Spleen (tissue), 13 donors: Measurements from ENCODE around the gene PLCB2. TPM values are rescaled to one million over a fixed set of nuclear protein-coding genes. Genes with fewer than 3 reads are reported as not detected.
A peak's percentile ranks its signal among the peaks of the same experiment; 100 is the strongest.

Experiments
- DNase-seq: peaks from one replicate; pipeline ENCODE4 v3.0.0-alpha.2; 2020
- H3K27ac ChIP-seq, 8 donors: fragments of 200-600 bp; sonication (generic) in 7 of 8; 1 replicate in 4 of 8; 2 replicates in 4 of 8; pipeline versions ENCODE4 v1.5.0 to v1.8.0; 2016 to 2021; ENCODE audit warnings: inconsistent platforms in 4 of 8, mild to moderate bottlenecking in 4 of 8, moderate library complexity in 1 of 8
- H3K27me3 ChIP-seq, 7 donors: fragments of 200-600 bp; sonication (generic) in 6 of 7; replicated peaks in 1 of 7; 1 replicate in 4 of 7; 2 replicates in 3 of 7; pipeline versions ENCODE4 v1.5.0 to v1.8.0; 2016 to 2021; ENCODE audit warnings: inconsistent platforms in 3 of 7, mild to moderate bottlenecking in 1 of 7
- H3K36me3 ChIP-seq, 6 donors: fragments of 200-600 bp; sonication (generic) in 5 of 6; 1 replicate in 4 of 6; 2 replicates in 2 of 6; pipeline versions ENCODE4 v1.5.0 to v1.8.0; 2016 to 2021; ENCODE audit warnings: inconsistent platforms in 2 of 6
- H3K4me1 ChIP-seq, 6 donors: fragments of 200-600 bp; sonication (generic) in 5 of 6; 1 replicate in 3 of 6; 2 replicates in 3 of 6; pipeline versions ENCODE4 v1.5.0 to v1.8.0; 2016 to 2021; ENCODE audit warnings: inconsistent platforms in 3 of 6
- H3K4me3 ChIP-seq, 8 donors: fragments of 200-600 bp; sonication (generic) in 7 of 8; 1 replicate in 4 of 8; 2 replicates in 4 of 8; pipeline versions ENCODE4 v1.5.0 to v1.8.0; 2016 to 2021; ENCODE audit warnings: inconsistent platforms in 4 of 8, mild to moderate bottlenecking in 4 of 8, moderate library complexity in 2 of 8
- H3K9me3 ChIP-seq, 8 donors: fragments of 200-600 bp; sonication (generic) in 7 of 8; 1 replicate in 4 of 8; 2 replicates in 4 of 8; pipeline versions ENCODE4 v1.5.0 to v1.8.0; 2016 to 2021; ENCODE audit warnings: inconsistent platforms in 4 of 8
- POLR2A ChIP-seq, 3 donors: fragments of 450-650 bp; IDR thresholded peaks; one replicate each; pipeline ENCODE4 v1.5.1; 2017; ENCODE audit warnings: antibody characterized with exemption in 3 of 3, mild to moderate bottlenecking in 1 of 3
- POLR2AphosphoS5 ChIP-seq, 3 donors: sonication (generic); formaldehyde crosslinking; IDR thresholded peaks; one replicate each; pipeline ENCODE4 v1.5.1; 2017; ENCODE audit warnings: antibody characterized with exemption in 3 of 3
- WGBS, 5 donors: extraction: QIAGEN DNeasy Blood & Tissue Kit in 3 of 5; methylation state at CpG; one replicate each; pipeline versions ENCODE4 v1.1.5 to v1.1.7; 2013 to 2018; 5-methylcytosine and 5-hydroxymethylcytosine counted together
- intact Hi-C: fragments of 100-400 bp; cut with DNase I; formaldehyde crosslinking; loops from one replicate; pipeline ENCODE4 v1.15.0; 2023; ENCODE audit warnings: low total_unique reads
- long read RNA-seq, 2 donors: transcript quantifications; one replicate each; lab custom pipeline, GENCODE V29; 2026
- polyA plus RNA-seq, 3 donors: library from polyadenylated mRNA; stranded (reverse); fragments of 200-250 nt; gene quantifications; one replicate each; pipeline ENCODE4 v1.2.1, GENCODE V29; 2013
- total RNA-seq, 7 donors: library from RNA; depleted of rRNA in 3 of 7; stranded (reverse); fragments of >200 nt in 3 of 7; fragmentation: NEBNext Ultra II Directional in 4 of 7; extraction: Animal tissue kit (Norgen Biotek cat#: 25700) in 4 of 7; gene quantifications; one replicate each; pipeline versions ENCODE4 v1.1.0 to v1.2.1, GENCODE V29; 2016 to 2021
- TF ChIP-seq, protein P1 (sequence below), 11 experiments: fragments of 200-600 bp in 7 of 11; fragments of 450-650 bp in 4 of 11; sonication (generic) in 4 of 11; IDR thresholded peaks in 8 of 11; conservative IDR thresholded peaks in 3 of 11; 1 replicate in 7 of 11; 2 replicates in 4 of 11; pipeline versions ENCODE4 v1.4.0 to v1.8.0; 2016 to 2021; ENCODE audit warnings: antibody characterized with exemption in 11 of 11, inconsistent platforms in 4 of 11, mild to moderate bottlenecking in 1 of 11
- donor health status: healthy with polysubstance abuse.
- donor health status: DM: no; HTN: no; CAD: no; lungs with moderate emphysema.
- donor health status: DM: no; HTN: no; CAD: no.
- donor health status: Bipolar disorder and iron deficiency.
- donor health status: healthy.
- donor health status: DM: no; HTN: no; CAD: no.
- donor health status: DM: yes; HTN: yes; CAD: no.

Gene PLCB2, protein sequence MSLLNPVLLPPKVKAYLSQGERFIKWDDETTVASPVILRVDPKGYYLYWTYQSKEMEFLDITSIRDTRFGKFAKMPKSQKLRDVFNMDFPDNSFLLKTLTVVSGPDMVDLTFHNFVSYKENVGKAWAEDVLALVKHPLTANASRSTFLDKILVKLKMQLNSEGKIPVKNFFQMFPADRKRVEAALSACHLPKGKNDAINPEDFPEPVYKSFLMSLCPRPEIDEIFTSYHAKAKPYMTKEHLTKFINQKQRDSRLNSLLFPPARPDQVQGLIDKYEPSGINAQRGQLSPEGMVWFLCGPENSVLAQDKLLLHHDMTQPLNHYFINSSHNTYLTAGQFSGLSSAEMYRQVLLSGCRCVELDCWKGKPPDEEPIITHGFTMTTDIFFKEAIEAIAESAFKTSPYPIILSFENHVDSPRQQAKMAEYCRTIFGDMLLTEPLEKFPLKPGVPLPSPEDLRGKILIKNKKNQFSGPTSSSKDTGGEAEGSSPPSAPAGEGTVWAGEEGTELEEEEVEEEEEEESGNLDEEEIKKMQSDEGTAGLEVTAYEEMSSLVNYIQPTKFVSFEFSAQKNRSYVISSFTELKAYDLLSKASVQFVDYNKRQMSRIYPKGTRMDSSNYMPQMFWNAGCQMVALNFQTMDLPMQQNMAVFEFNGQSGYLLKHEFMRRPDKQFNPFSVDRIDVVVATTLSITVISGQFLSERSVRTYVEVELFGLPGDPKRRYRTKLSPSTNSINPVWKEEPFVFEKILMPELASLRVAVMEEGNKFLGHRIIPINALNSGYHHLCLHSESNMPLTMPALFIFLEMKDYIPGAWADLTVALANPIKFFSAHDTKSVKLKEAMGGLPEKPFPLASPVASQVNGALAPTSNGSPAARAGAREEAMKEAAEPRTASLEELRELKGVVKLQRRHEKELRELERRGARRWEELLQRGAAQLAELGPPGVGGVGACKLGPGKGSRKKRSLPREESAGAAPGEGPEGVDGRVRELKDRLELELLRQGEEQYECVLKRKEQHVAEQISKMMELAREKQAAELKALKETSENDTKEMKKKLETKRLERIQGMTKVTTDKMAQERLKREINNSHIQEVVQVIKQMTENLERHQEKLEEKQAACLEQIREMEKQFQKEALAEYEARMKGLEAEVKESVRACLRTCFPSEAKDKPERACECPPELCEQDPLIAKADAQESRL
- total RNA-seq, result 100 to 1,000 TPM; 175 to 247 (median 189) TPM
- polyA plus RNA-seq, result 100 to 1,000 TPM in 2 of 3 donors, 10 to 100 TPM in 1; 63.8 to 190 (median 168) TPM
- long read RNA-seq, donor 1, full-length matches to known transcripts, result 2 of 15 reads
- long read RNA-seq, donor 1, partial matches to known transcripts, result 13 of 15 reads
- long read RNA-seq, donor 1, other reads (novel, unspliced or antisense), result 0 of 15 reads
- long read RNA-seq, donor 2, result 0 reads

DNA sequence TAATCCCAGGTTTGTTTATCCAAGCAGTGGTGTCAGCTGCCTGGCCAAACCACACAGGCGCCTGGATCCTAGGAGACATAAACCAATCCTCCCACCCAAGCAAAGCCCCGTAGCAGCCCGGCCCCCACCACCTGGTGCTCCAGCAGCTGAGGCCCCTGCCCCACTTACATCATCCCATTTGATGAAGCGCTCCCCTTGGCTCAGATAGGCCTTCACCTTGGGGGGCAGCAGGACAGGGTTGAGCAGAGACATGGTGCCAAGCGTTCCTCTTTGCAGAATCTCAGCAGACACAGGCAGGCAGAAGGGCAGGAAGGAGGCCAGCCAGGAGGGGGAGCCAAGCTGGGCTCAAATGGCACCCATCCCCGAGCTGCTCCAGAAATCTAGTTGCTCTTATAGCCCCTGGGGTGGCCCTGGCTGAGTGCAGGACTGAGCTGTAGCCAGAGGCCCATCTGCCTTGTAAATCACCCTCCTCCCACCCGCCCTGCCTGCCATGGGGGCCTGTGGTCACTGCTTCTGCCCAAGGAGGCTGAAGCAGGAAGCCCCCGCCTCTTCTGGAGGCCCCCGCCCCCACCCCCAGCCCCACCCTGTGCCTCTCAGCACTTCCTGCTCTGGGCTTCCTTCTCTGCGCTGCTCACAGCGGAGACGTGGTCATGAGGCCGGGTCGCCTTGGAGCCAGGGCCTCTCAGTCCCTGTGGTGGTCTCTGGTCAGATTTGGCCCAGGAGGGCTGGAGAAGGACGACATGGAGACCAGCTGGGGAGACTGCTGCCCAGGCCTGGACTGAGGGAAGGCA lies at the start of gene PLCB2:
PLCB2 (minus strand) TSS at position 515 of the 791 bp plus-strand sequence; CDS start at position 252, 263 bp downstream.
- H3K9me3 ChIP-seq, result no peaks in the 10 kb centered on the region
- peak; percentile 94 for DNase-seq
- peak within 1 kb of the TSS; percentile 37 to 81 (median 54) for H3K4me3 ChIP-seq
- intact Hi-C loops, result no loop called here
- peaks cover 0 to 25% (median 11%) of the 10 kb centered on the region in 6 donors for H3K36me3 ChIP-seq
- no peaks in the 10 kb centered on the region for H3K27me3 ChIP-seq
- WGBS, 5 donors, result 9 to 34% (median 15%) methylated on average over 10 to 15 of the region's 15 CpGs
- peak within 1 kb of the TSS; percentile 86 to 98 (median 93) for H3K27ac ChIP-seq
- H3K4me1 ChIP-seq, result peaks cover 8 to 79% (median 44%) of the 10 kb centered on the region in 6 donors
- TF ChIP-seq POLR2AphosphoS5 (IDR thresholded peaks at IDR 0.05) (peak; percentile 90 to 95 (median 91)), POLR2A (IDR thresholded peaks at IDR 0.05) (peak in 2 of 3 donors; percentile 51 to 60)
- TF ChIP-seq, protein P1, sequence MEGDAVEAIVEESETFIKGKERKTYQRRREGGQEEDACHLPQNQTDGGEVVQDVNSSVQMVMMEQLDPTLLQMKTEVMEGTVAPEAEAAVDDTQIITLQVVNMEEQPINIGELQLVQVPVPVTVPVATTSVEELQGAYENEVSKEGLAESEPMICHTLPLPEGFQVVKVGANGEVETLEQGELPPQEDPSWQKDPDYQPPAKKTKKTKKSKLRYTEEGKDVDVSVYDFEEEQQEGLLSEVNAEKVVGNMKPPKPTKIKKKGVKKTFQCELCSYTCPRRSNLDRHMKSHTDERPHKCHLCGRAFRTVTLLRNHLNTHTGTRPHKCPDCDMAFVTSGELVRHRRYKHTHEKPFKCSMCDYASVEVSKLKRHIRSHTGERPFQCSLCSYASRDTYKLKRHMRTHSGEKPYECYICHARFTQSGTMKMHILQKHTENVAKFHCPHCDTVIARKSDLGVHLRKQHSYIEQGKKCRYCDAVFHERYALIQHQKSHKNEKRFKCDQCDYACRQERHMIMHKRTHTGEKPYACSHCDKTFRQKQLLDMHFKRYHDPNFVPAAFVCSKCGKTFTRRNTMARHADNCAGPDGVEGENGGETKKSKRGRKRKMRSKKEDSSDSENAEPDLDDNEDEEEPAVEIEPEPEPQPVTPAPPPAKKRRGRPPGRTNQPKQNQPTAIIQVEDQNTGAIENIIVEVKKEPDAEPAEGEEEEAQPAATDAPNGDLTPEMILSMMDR (IDR thresholded peaks at IDR 0.05 in 8 of 11, conservative IDR thresholded peaks at IDR 0.05 in 3 of 11), result peak in 10 of 11 experiments; percentile 22 to 67 (median 38)

DNA sequence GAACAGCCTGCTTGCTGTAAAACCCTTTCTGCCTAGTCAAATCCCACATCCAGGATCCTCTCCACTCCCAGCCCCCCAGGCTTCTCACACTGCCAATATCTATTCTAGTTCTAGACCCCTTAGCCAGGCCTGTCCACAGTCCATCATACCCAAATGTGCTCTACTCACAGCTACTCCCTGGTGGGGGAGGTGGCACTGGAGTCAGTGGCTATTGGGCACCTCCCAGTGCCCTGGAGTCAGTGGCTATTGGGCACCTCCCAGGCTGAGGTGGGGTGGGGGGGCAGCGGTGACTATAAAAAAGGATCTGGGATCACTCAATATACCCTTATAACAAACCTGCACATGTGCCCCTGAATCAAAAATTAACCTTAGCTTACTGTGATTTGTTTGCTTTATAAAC lies 49.5 kb upstream of the PLCB2 start:
- H3K4me3 ChIP-seq, result peak overlapping the region in 5 of 8 donors; percentile 58 to 78 (median 65)
- no peaks in the 10 kb centered on the region for H3K36me3 ChIP-seq
- no peaks in the 10 kb centered on the region for H3K9me3 ChIP-seq
- DNase-seq, result peak; percentile 66
- peaks cover 3 to 27% (median 16%) of the 10 kb centered on the region in 6 donors for H3K4me1 ChIP-seq
- TF ChIP-seq, protein P1 (IDR thresholded peaks at IDR 0.05 in 8 of 11, conservative IDR thresholded peaks at IDR 0.05 in 3 of 11), result no peak
- TF ChIP-seq POLR2A (IDR thresholded peaks at IDR 0.05) (no peak), POLR2AphosphoS5 (IDR thresholded peaks at IDR 0.05) (no peak)
- no peak overlapping the region for H3K27ac ChIP-seq
- H3K27me3 ChIP-seq, result peaks cover 0 to 9% (median 0%) of the 10 kb centered on the region in 7 donors
- WGBS, 5 donors, result 74 to 82% (median 79%) methylated on average over 1 of the region's 1 CpG
- intact Hi-C loops, result no loop called here

DNA sequence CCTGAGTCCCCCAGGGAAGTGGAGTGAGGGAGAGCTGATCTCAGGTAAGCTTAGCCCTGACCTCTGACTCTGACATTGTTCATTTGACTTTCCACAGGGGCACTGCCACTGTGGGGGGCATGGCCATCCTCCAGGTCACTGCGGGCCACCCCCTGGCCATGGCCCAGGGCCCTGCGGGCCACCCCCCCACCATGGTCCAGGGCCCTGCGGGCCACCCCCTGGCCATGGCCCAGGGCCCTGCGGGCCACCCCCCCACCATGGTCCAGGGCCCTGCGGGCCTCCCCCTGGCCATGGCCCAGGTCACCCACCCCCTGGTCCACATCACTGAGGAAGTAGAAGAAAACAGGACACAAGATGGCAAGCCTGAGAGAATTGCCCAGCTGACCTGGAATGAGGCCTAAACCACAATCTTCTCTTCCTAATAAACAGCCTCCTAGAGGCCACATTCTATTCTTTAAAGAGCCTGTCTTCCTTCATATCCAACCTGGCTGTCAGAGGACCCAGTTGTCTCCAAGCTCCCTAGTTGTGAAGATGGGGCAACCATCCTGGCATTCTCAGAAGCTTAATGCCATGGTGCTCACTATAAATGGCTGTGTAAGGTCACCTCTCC lies 48.3 kb upstream of the PLCB2 start:
- Histone ChIP-seq H3K27me3 (peaks cover 0 to 9% (median 0%) of the 10 kb centered on the region in 7 donors), H3K4me3 (no peak overlapping the region), H3K36me3 (no peaks in the 10 kb centered on the region), H3K4me1 (peaks cover 3 to 27% (median 16%) of the 10 kb centered on the region in 6 donors), H3K9me3 (no peaks in the 10 kb centered on the region), H3K27ac (no peak overlapping the region)
- WGBS, 5 donors, result 76 to 100% (median 84%) methylated on average over 3 to 5 of the region's 5 CpGs
- TF ChIP-seq POLR2AphosphoS5 (IDR thresholded peaks at IDR 0.05) (no peak), POLR2A (IDR thresholded peaks at IDR 0.05) (no peak)
- TF ChIP-seq, protein P1 (IDR thresholded peaks at IDR 0.05 in 8 of 11, conservative IDR thresholded peaks at IDR 0.05 in 3 of 11), result no peak
- intact Hi-C loops, result no loop called here
- DNase-seq, result peak; percentile 28
